ENCODE data around the gene MPP2.
"Not testable (repeated sequence)": the region's sequence is repeated elsewhere in the genome, so short reads cannot be mapped to it uniquely, and the experiment has no call there.

The MPP2 gene

DNA sequence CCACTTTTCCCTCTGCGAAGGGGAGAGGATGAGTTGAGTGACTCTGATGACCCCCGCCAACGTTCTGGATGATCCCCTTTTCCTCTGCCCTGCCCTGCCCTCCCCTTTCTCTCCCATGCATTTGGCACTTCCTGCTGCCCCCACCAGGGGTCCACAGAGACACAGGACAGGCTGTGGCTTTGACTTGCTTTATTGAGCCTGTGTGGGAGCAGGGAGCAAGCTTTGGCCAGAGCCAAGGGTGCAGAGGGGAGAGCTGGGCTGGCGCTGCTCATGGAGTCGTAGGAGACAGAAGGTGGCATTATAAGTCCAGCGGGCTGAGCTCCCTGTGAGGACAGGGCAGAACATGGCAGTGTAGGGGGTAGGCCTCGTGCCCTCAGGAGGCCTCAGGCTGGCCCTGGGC is 33.3 kb upstream of the MPP2 start:
- Histone ChIP-seq H3K27ac (ENCODE audit: low read length) (no peak overlapping the region), H3K4me3 (ENCODE audit: low read length) (no peak overlapping the region), H3K4me1 (ENCODE audit: insufficient read depth, low read length) (no peaks in the 10 kb centered on the region), H3K9ac (ENCODE audit: low read depth, low read length) (no peak overlapping the region), H3K9me3 (ENCODE audit: insufficient read depth, low read depth, low read length) (no peaks in the 10 kb centered on the region), H3K36me3 (ENCODE audit: insufficient read depth, low read depth, low read length) (no peaks in the 10 kb centered on the region), H3K27me3 (ENCODE audit: insufficient read depth, low read length) (peaks cover 44% of the 10 kb centered on the region)

DNA sequence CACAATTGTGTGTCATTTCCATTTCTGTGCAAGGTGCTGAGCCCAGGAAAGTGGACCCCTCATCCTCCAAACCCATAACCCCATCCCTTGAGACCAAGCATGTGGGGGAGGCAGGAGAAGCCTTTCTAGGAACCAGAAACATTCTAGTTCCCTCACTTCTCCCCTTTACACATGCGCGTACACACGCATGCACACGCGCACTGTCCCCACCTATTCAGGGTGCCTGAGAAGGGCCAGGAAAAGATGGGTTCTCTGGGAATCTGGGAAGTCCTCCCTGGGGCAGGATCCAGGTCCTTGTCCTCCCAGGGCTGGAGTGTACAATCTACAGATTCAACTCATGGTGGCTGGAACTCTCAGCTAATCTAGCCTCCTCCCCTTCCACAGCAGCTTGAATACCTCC is 32.5 kb upstream of the MPP2 start:
- no peaks in the 10 kb centered on the region for H3K36me3 ChIP-seq (ENCODE audit: insufficient read depth, low read depth, low read length)
- no peaks in the 10 kb centered on the region for H3K9me3 ChIP-seq (ENCODE audit: insufficient read depth, low read depth, low read length)
- H3K9ac ChIP-seq (ENCODE audit: low read depth, low read length): no peak overlapping the region
- no peak overlapping the region for H3K27ac ChIP-seq (ENCODE audit: low read length)
- H3K4me3 ChIP-seq (ENCODE audit: low read length): no peak overlapping the region
- peaks cover 44% of the 10 kb centered on the region for H3K27me3 ChIP-seq (ENCODE audit: insufficient read depth, low read length)
- no peaks in the 10 kb centered on the region for H3K4me1 ChIP-seq (ENCODE audit: insufficient read depth, low read length)

DNA sequence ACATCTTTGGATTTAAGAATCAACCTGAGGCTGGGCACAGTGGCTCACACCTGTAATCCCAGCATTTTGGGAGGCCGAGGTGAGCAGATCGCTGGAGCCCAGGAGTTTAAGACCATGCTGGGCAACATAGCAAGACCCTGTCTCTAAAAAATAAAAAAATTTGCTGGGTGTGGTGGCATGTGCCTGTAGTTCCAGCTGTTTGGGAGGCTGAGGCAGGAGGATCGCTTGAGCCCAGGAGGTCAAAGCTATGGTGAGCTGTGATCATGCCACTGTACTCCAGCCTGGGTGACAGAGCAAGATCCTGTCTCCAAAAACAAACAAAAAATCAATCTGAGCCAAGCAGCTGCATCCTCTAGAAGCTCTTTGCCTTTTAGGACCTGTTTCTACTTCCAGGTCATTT is 32.1 kb upstream of the MPP2 start:
- not testable (repeated sequence) for H3K36me3 ChIP-seq (ENCODE audit: insufficient read depth, low read depth, low read length); H3K9me3 ChIP-seq (ENCODE audit: insufficient read depth, low read depth, low read length); H3K27ac ChIP-seq (ENCODE audit: low read length); H3K9ac ChIP-seq (ENCODE audit: low read depth, low read length); H3K4me1 ChIP-seq (ENCODE audit: insufficient read depth, low read length); H3K4me3 ChIP-seq (ENCODE audit: low read length)
- H3K27me3 ChIP-seq (ENCODE audit: insufficient read depth, low read length): peaks cover 44% of the 10 kb centered on the region

DNA sequence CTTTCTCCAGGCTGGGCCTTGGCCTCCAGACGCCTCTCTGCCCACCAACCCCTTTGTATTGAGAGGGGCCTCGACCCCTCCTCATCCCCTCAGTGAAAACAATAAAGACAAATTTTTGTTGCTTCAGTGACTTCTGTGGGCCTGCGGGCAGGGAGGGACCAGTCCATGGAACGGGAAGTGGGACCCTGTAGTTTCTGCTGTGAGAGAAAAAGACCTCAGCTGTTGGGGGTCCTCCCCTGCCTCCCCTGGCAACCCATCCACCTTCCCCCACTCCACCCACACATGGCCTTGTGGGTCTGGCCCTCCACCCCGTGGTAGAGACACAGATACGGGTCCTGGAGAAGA is 31.5 kb upstream of the MPP2 start:
- Histone ChIP-seq H3K4me3 (ENCODE audit: low read length) (no peak overlapping the region), H3K9me3 (ENCODE audit: insufficient read depth, low read depth, low read length) (no peaks in the 10 kb centered on the region), H3K27ac (ENCODE audit: low read length) (no peak overlapping the region)

DNA sequence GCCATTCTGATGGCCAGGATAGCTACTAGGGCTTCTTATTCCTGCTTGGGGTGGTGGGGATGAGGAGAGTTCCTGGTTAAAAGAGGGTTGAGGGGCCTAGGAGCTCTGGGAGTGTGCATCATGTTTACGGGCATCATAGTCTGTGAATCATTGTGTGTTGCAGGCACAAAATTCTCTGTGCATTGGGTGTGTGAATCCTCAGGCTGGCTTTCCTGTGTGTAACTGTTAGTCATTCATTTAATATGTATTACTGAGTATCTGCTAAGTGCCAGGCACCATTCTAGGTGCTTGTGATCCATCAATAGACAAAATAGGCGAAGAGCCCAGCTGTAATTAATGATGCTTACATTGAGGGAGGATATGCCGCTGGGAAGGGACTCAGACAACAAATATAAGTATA is 29.1 kb upstream of the MPP2 start:
- H3K9me3 ChIP-seq (ENCODE audit: insufficient read depth, low read depth, low read length): no peaks in the 10 kb centered on the region
- no peak overlapping the region for H3K27ac ChIP-seq (ENCODE audit: low read length)
- no peaks in the 10 kb centered on the region for H3K36me3 ChIP-seq (ENCODE audit: insufficient read depth, low read depth, low read length)
- H3K4me3 ChIP-seq (ENCODE audit: low read length): no peak overlapping the region
- no peak overlapping the region for H3K9ac ChIP-seq (ENCODE audit: low read depth, low read length)
- no peaks in the 10 kb centered on the region for H3K4me1 ChIP-seq (ENCODE audit: insufficient read depth, low read length)
- H3K27me3 ChIP-seq (ENCODE audit: insufficient read depth, low read length): peaks cover 44% of the 10 kb centered on the region

More for the DNA sequence above, 31.5 kb upstream of the MPP2 start:
- no peaks in the 10 kb centered on the region for H3K4me1 ChIP-seq (ENCODE audit: insufficient read depth, low read length)
- H3K27me3 ChIP-seq (ENCODE audit: insufficient read depth, low read length): peaks cover 44% of the 10 kb centered on the region
- H3K9ac ChIP-seq (ENCODE audit: low read depth, low read length): no peak overlapping the region
- H3K36me3 ChIP-seq (ENCODE audit: insufficient read depth, low read depth, low read length): no peaks in the 10 kb centered on the region

DNA sequence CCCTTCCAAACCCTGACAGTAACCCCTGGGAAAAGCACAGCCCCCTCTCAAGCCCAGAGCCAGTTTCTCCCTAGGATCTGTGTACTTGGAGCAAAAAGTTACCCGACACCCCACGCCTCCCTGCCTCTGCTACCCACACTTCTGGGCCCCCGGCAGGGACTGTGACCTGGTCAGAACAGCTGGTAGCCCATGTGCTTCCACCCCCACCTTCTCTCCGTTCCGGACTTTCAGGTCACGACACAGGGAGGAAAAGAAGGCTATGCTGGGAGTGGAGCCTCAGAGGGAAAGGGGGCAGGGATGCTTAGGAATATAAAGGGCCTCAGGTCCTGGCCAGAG is 28.6 kb upstream of the MPP2 start:
- Histone ChIP-seq H3K4me1 (ENCODE audit: insufficient read depth, low read length) (no peaks in the 10 kb centered on the region), H3K36me3 (ENCODE audit: insufficient read depth, low read depth, low read length) (no peaks in the 10 kb centered on the region), H3K27me3 (ENCODE audit: insufficient read depth, low read length) (peaks cover 44% of the 10 kb centered on the region), H3K9me3 (ENCODE audit: insufficient read depth, low read depth, low read length) (no peaks in the 10 kb centered on the region), H3K9ac (ENCODE audit: low read depth, low read length) (no peak overlapping the region), H3K4me3 (ENCODE audit: low read length) (no peak overlapping the region), H3K27ac (ENCODE audit: low read length) (no peak overlapping the region)

DNA sequence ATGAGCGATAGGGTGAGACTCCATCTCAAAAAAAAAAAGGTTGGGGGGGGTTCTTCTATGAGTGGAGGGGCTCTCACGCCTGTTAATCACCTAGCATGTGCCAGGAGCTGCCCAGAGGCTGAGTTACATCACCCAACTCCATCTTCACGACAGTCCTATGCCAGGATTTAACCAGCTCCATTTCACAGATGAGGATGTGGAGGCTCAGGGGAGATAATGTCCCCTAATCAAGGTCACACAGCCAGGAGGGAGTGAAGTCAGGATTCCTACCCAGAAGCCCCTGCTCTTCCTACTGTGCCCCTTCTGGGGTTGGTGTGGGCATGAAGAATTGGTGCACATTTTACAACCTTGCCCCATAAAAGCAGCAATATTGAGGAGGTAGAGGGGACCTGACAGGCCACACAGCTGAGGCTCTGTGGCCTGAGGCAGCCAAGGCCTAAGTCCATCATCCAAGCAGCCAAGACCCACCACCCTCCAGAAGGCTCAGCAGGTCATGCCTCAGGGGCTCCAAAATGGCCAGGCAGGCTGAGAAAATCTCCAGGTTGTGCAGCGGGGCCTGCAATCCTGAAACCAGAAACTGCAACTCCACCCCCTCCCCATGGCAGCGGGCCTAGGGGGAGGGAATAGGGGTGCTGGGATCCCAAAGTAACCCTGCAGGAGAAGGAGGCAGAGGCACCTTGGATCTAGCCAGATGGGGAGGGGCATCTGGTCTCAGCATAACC is 28.0 kb upstream of the MPP2 start:
- Histone ChIP-seq H3K36me3 (ENCODE audit: insufficient read depth, low read depth, low read length) (no peaks in the 10 kb centered on the region), H3K4me3 (ENCODE audit: low read length) (no peak overlapping the region), H3K27ac (ENCODE audit: low read length) (no peak overlapping the region), H3K9ac (ENCODE audit: low read depth, low read length) (no peak overlapping the region), H3K4me1 (ENCODE audit: insufficient read depth, low read length) (no peaks in the 10 kb centered on the region), H3K27me3 (ENCODE audit: insufficient read depth, low read length) (peaks cover 42% of the 10 kb centered on the region), H3K9me3 (ENCODE audit: insufficient read depth, low read depth, low read length) (no peaks in the 10 kb centered on the region)

DNA sequence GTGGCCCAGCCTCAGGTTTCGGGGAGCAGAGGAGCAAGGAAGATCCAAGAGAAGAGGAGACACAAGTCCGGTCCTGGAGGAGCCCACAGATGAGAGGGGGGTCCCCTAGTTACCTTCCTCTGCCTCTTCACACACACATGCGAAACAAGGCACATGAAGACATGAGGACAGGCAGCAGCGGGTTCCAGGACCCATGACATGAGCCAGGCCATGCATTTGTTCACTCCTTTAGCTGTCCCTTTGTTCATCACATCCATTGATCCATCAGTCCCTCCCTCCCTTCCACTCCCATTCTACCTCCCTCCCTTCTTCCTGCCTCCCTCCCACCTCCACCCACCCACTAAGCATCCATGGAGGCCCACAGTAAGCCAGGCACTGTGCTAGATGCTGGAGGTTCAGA is 25.6 kb upstream of the MPP2 start:
- Histone ChIP-seq H3K9ac (ENCODE audit: low read depth, low read length) (no peak overlapping the region), H3K4me1 (ENCODE audit: insufficient read depth, low read length) (no peaks in the 10 kb centered on the region), H3K27ac (ENCODE audit: low read length) (no peak overlapping the region), H3K36me3 (ENCODE audit: insufficient read depth, low read depth, low read length) (no peaks in the 10 kb centered on the region), H3K4me3 (ENCODE audit: low read length) (no peak overlapping the region), H3K9me3 (ENCODE audit: insufficient read depth, low read depth, low read length) (no peaks in the 10 kb centered on the region), H3K27me3 (ENCODE audit: insufficient read depth, low read length) (peaks cover 31% of the 10 kb centered on the region)

DNA sequence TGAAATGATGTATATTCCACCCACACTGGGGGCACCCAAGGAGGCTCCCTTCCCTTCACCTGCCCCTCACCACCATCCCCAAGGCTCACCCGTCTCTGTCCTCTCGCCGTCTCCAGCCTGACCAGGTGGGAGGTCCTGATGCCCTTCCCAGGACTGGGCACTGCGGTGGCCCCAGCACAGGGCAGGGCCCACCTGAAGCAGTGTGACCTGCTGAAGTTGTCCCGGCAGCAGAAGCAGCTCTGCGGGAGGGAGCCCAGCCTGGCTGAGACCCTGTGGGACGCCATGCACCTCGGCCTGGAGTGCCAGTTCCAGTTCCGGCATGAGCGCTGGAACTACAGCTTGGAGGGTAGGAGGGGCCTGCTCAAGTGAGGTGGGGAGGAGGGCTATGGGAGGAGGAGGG is 25.0 kb upstream of the MPP2 start:
- Histone ChIP-seq H3K9ac (ENCODE audit: low read depth, low read length) (no peak overlapping the region), H3K4me3 (ENCODE audit: low read length) (no peak overlapping the region), H3K4me1 (ENCODE audit: insufficient read depth, low read length) (no peaks in the 10 kb centered on the region), H3K27me3 (ENCODE audit: insufficient read depth, low read length) (peaks cover 31% of the 10 kb centered on the region), H3K9me3 (ENCODE audit: insufficient read depth, low read depth, low read length) (no peaks in the 10 kb centered on the region), H3K36me3 (ENCODE audit: insufficient read depth, low read depth, low read length) (no peaks in the 10 kb centered on the region), H3K27ac (ENCODE audit: low read length) (no peak overlapping the region)

DNA sequence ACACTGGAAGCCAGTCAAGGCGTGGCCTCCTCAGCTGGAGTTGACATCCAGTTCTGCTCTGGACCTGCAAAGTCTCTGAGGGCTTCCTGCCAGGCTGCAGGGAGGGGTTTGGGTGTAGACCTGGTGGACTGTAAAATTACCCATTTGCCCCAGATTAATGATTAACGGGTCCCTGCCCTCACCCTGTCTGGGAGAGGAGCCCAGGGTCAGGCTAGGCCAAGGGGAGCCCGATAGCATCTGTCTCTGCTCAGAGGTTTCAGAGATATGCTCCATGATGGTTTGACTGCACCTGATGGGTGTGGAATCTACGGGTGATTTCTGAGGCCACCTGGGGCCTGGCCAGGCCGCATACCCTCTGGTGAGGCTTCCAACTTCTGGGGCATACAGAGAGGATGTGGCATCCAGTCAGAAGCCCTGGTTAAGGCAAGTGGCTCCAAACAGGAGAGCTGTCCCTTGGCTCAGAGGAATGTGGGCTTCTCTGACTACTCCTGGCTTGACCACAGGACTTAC is 23.8 kb upstream of the MPP2 start:
- peaks cover 31% of the 10 kb centered on the region for H3K27me3 ChIP-seq (ENCODE audit: insufficient read depth, low read length)
- no peak overlapping the region for H3K27ac ChIP-seq (ENCODE audit: low read length)
- H3K9me3 ChIP-seq (ENCODE audit: insufficient read depth, low read depth, low read length): no peaks in the 10 kb centered on the region
- H3K9ac ChIP-seq (ENCODE audit: low read depth, low read length): no peak overlapping the region
- H3K4me1 ChIP-seq (ENCODE audit: insufficient read depth, low read length): no peaks in the 10 kb centered on the region
- H3K36me3 ChIP-seq (ENCODE audit: insufficient read depth, low read depth, low read length): no peaks in the 10 kb centered on the region
- H3K4me3 ChIP-seq (ENCODE audit: low read length): no peak overlapping the region

DNA sequence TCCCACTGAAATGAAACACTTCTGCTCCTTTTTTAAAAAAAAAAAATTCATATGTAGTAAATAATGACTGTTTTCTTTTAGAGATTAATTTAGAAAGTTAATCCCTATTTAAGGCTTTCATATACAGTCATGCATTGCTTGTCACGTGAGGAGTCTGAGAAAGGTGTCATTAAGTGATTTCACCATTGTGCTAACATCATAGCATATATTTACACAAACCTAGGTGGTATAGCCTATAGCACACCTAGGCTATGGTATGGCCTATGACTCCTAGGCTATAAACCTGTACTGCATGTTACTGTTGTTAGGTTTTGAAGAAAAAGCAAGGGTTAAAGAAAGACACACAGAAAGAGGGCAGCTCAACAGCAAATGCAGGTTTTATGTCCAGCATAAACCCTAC is 21.3 kb upstream of the MPP2 start:
- Histone ChIP-seq H3K27ac (ENCODE audit: low read length) (no peak overlapping the region), H3K9me3 (ENCODE audit: insufficient read depth, low read depth, low read length) (no peaks in the 10 kb centered on the region), H3K9ac (ENCODE audit: low read depth, low read length) (no peak overlapping the region), H3K4me1 (ENCODE audit: insufficient read depth, low read length) (no peaks in the 10 kb centered on the region), H3K4me3 (ENCODE audit: low read length) (no peak overlapping the region), H3K27me3 (ENCODE audit: insufficient read depth, low read length) (peaks cover 41% of the 10 kb centered on the region), H3K36me3 (ENCODE audit: insufficient read depth, low read depth, low read length) (no peaks in the 10 kb centered on the region)

DNA sequence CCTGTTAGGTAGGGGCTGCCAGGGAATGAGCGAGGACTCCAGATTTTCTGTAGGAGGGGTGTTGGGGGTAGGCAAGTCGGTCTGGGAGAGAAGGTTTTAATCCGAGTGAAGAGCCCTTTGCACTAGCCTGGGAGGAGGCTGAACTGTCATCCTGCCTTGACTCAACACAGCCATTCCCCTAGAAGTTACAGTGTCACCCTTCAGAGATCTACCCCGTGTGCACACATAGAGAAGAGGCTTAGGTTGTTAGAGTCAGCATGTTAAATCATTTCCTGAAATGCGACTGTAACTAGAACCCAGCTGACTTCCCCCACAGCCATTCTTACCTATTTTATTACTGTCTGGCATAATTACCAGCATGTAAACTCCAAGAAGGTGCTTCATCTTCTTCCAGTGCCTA is 20.6 kb upstream of the MPP2 start:
- H3K36me3 ChIP-seq (ENCODE audit: insufficient read depth, low read depth, low read length); H3K27ac ChIP-seq (ENCODE audit: low read length); H3K4me1 ChIP-seq (ENCODE audit: insufficient read depth, low read length); H3K9me3 ChIP-seq (ENCODE audit: insufficient read depth, low read depth, low read length); H3K9ac ChIP-seq (ENCODE audit: low read depth, low read length): not testable (repeated sequence)
- Histone ChIP-seq H3K27me3 (ENCODE audit: insufficient read depth, low read length) (peaks cover 41% of the 10 kb centered on the region), H3K4me3 (ENCODE audit: low read length) (peak overlapping the region; percentile 50; the same call in 1 of the 2 replicates)
